Measurements from ENCODE around the gene FAM107B. TPM values are rescaled to one million over a fixed set of nuclear protein-coding genes. Genes with fewer than 3 reads are reported as not detected.

The FAM107B gene
- total RNA-seq, 2 donors from 2014 or later = 258 to 399 TPM

DNA sequence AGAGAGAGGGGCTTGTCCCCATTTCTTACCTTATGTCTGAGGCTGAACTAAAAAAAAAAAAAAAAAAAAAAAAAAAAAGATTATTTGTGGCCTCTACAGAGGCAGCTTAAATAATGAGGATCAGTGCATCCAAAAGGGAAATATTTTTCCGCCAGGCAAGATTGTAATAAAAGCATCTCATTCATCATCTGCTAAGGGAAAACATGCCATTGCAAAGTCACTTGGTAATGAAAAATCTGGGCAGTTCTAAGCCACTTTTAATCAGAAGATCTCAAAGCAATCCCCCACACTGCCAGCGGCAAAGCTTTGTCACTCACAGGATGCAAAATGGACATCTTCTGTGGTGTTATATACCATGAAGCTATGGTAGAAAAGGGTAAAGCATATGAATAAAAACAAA, 3.8 kb downstream of the FAM107B start:
- ATAC-seq (no peak), DNase-seq (no peak)
- Mint-ChIP-seq H3K4me1 (no peaks in the 10 kb centered on the region), H3K27me3 (peaks cover 17% of the 10 kb centered on the region), H3K36me3 (ENCODE audit: low read depth) (no peaks in the 10 kb centered on the region), H3K27ac (no peak overlapping the region), H3K4me3 (no peak overlapping the region)
- H3K9me3 ChIP-seq (ENCODE audit: control insufficient read depth, low read length, poor library complexity, severe bottlenecking) = no peaks in the 10 kb centered on the region

DNA sequence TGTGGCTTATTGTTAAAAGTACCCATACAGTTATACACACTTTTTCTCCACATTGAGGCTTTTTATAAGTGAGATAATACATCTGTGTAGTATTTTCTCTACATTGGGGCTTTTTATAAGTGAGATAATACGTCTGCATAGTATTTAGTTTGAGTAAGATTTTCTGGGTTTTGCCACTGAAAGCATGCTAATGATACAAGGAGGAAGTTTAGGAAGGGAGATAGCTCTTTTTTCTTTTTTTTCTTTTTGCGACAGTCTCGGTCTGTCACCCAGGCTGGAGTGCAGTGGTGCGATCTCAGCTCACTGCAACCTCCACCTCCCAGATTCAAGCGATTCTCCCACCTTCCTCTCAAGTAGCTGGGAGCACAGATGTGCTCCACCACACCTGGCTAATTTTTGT, 13.3 kb downstream of the FAM107B start:
- ATAC-seq = no peak
- H3K9me3 ChIP-seq (ENCODE audit: control insufficient read depth, low read length, poor library complexity, severe bottlenecking) = no peaks in the 10 kb centered on the region
- no peaks in the 10 kb centered on the region for H3K36me3 Mint-ChIP-seq (ENCODE audit: low read depth)
- H3K4me1 Mint-ChIP-seq = peaks cover 2% of the 10 kb centered on the region
- H3K27ac Mint-ChIP-seq = no peak overlapping the region
- H3K4me3 Mint-ChIP-seq = no peak overlapping the region
- no peak for DNase-seq
- H3K27me3 Mint-ChIP-seq = no peaks in the 10 kb centered on the region

DNA sequence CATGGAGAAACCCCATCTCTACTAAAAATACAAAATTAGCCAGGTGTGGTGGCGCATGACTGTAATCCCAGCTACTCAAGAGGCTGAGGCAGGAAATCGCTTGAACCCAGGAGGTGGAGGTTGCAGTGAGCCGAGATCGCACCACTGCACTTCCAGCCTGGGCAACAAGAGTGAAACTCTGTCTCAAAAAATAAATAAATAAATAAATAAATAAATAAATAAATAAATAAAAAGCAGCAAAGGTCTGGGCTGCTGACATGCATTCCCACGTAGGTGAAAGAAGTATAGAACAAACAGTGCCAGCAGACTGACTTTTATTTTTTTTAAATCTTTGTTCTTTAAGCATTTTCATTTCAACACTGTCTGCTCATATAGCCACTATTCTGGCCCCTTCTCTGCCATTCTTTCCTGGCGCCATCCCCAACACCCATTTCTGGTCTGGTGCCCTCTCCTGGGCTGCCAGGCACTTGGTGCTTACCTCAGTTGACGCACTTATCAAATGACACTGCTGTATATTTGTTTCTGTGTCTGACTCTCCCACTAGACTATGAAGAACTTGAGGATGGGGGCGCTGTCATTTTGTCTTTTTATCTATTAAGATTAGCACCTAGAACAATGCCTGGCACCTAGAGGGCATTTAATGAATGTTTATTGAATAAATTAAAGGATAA, 15.6 kb downstream of the FAM107B start:
- Mint-ChIP-seq H3K36me3 (ENCODE audit: low read depth) (no peaks in the 10 kb centered on the region), H3K27ac (no peak overlapping the region), H3K4me1 (peaks cover 2% of the 10 kb centered on the region), H3K4me3 (no peak overlapping the region), H3K27me3 (no peaks in the 10 kb centered on the region)
- no peaks in the 10 kb centered on the region for H3K9me3 ChIP-seq (ENCODE audit: control insufficient read depth, low read length, poor library complexity, severe bottlenecking)
- peak; percentile 66 for ATAC-seq
- no peak for DNase-seq

DNA sequence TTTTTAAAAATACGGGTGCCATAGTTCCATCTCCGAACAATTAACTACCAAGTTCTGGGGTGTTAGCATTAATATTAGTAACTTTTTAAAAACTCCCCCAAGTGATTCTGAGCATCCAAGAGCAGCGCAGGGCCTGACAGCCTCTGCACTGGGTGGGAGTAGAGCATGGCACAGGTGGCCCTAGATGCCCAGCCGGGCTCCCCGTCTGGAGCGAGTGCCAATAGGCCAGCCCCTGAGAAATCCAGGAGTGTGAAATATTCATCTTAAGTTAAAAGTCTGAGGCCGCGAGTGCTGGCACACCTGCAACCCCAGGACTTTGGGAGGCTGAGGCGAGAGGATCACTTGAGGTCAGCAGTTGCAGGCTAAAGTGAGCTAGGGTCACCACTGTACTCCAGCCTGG, 16.2 kb downstream of the FAM107B start:
- Mint-ChIP-seq H3K36me3 (ENCODE audit: low read depth) (no peaks in the 10 kb centered on the region), H3K4me1 (peaks cover 2% of the 10 kb centered on the region), H3K27me3 (no peaks in the 10 kb centered on the region), H3K27ac (no peak overlapping the region), H3K4me3 (no peak overlapping the region)
- DNase-seq (no peak), ATAC-seq (no peak)
- H3K9me3 ChIP-seq (ENCODE audit: control insufficient read depth, low read length, poor library complexity, severe bottlenecking) = no peaks in the 10 kb centered on the region

DNA sequence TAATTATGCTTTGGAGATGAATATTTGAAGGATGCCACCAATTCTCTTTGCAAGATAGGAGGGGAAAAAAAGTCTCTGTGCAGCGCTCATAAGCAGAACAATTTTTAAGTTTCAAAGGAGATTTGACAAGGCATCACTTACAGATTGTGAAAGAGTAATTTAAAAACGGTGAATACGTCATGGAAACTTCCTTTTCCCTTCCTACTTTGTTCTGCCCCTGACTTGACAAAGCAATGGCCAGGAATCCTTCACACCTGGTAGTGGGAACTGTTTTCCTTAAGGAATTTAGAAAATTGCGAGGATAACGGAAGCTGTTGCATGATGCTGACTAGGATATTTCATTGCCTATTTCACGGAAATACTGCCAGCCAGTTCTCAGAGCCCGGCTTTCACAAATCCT, 16.7 kb downstream of the FAM107B start:
- peaks cover 2% of the 10 kb centered on the region for H3K4me1 Mint-ChIP-seq
- ATAC-seq = no peak
- H3K9me3 ChIP-seq (ENCODE audit: control insufficient read depth, low read length, poor library complexity, severe bottlenecking) = no peaks in the 10 kb centered on the region
- no peaks in the 10 kb centered on the region for H3K36me3 Mint-ChIP-seq (ENCODE audit: low read depth)
- no peak overlapping the region for H3K27ac Mint-ChIP-seq
- DNase-seq = no peak
- H3K4me3 Mint-ChIP-seq = no peak overlapping the region
- H3K27me3 Mint-ChIP-seq = no peaks in the 10 kb centered on the region

DNA sequence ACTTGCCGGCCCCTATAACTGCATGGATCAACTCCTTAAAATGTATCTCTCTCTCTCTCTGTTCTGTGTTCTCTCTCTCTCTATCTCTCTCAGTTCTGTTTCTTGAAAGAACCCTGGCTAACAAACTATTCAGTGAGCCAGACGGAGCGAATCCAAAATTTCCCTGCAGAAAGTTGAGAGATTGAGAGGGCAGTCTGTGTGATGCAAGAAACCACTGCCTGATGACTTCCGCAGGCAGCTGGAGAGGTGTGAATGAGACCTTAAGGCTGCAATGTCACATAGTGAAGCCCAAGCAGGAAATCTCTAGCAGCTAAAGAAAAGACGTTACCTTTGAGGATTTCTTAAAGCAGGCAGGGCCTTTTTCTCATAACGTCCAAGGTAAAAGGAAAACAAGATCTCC, 17.3 kb downstream of the FAM107B start:
- ATAC-seq = no peak
- H3K4me3 Mint-ChIP-seq = no peak overlapping the region
- no peaks in the 10 kb centered on the region for H3K9me3 ChIP-seq (ENCODE audit: control insufficient read depth, low read length, poor library complexity, severe bottlenecking)
- H3K27ac Mint-ChIP-seq = no peak overlapping the region
- peaks cover 2% of the 10 kb centered on the region for H3K4me1 Mint-ChIP-seq
- H3K27me3 Mint-ChIP-seq = no peaks in the 10 kb centered on the region
- no peak for DNase-seq
- no peaks in the 10 kb centered on the region for H3K36me3 Mint-ChIP-seq (ENCODE audit: low read depth)

DNA sequence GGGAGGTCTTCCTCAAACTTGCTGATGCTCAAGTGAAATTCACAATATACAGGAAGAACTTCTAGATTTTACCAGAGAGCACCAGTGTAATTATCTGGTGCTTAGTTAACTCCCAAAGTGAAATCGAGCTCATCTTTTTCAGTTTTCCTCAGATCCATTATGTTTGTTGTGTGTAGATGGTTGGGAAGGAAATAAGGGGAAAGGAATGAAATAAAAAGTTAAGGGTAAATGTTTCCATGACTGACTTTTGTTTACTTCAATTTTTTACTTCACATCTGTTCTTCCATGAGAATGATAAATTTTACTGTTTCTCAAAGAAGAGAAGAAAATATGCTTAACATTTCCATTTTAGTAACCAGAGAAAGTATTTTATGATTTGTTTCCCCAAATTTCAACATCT, 21.3 kb downstream of the FAM107B start:
- ATAC-seq = no peak
- H3K36me3 Mint-ChIP-seq (ENCODE audit: low read depth) = no peaks in the 10 kb centered on the region
- no peak overlapping the region for H3K27ac Mint-ChIP-seq
- no peak overlapping the region for H3K4me3 Mint-ChIP-seq
- no peaks in the 10 kb centered on the region for H3K27me3 Mint-ChIP-seq
- no peaks in the 10 kb centered on the region for H3K4me1 Mint-ChIP-seq
- H3K9me3 ChIP-seq (ENCODE audit: control insufficient read depth, low read length, poor library complexity, severe bottlenecking) = no peaks in the 10 kb centered on the region
- no peak for DNase-seq

DNA sequence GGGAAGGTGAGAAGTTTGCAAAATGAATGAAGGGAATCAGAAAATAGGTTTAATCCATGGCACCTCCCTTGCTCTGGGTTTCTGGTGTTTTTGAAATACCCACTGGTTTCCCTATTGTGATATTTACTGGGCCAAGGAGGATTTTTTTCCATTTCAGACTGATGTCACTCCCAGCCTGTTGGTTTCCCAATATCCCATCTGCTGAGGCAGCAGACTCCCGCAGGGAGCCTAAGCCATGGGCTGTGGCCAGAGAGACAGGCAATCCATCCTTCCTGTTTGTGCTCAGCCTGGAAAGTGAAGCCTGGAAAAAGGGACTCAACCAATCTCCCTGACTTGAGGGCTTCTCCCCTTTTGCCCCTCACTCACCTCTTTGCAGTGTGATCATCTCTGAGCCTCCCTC, 22.8 kb downstream of the FAM107B start:
- Mint-ChIP-seq H3K27me3 (no peaks in the 10 kb centered on the region), H3K4me1 (no peaks in the 10 kb centered on the region), H3K4me3 (no peak overlapping the region), H3K36me3 (ENCODE audit: low read depth) (no peaks in the 10 kb centered on the region), H3K27ac (no peak overlapping the region)
- no peak for ATAC-seq
- no peak for DNase-seq
- no peaks in the 10 kb centered on the region for H3K9me3 ChIP-seq (ENCODE audit: control insufficient read depth, low read length, poor library complexity, severe bottlenecking)

DNA sequence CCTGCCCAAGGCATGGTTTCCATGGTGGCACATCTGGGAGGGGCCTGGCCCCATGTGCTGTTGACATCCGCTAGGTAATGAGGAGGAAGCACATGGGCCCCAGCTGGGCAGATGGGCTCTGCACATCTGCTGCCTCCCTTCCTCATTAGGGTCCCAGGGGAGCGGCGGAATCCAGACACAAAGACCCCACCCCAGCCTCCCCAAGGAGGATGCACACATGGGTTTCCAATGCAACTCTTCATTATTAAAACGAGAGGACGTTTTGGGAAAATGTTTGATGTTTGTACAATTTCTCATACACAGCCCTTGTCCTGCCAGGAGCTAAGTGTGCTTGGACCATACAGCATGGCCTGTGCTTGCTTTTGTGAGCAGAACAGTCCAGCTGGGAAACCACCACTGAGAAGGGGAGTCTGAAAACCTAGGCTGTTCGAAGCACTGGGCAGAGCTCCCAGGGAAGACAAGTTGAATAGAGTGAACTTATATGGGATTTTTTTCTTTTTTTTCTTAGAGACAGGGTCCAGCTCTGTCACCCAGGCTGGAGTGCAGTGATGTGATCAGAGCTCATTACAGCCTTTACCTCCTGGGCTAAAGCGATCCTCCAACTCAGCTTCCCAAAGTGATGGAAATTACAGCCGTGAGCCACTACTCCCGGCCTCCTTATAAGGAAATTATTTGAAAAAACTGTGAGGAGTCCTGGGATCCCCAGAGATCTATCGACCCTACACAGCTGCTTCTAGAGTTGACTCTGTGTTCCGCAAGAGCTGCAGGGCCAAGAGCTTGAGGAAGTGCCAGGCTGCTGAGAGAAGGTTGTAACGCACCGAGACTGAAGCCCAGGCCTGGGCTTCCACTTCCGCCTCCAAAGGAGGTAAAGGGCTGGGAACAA, 23.4 kb downstream of the FAM107B start:
- Mint-ChIP-seq H3K4me1 (no peaks in the 10 kb centered on the region), H3K36me3 (ENCODE audit: low read depth) (no peaks in the 10 kb centered on the region), H3K27ac (no peak overlapping the region), H3K27me3 (no peaks in the 10 kb centered on the region), H3K4me3 (no peak overlapping the region)
- DNase-seq = no peak
- peak; percentile 65 for ATAC-seq
- no peaks in the 10 kb centered on the region for H3K9me3 ChIP-seq (ENCODE audit: control insufficient read depth, low read length, poor library complexity, severe bottlenecking)

DNA sequence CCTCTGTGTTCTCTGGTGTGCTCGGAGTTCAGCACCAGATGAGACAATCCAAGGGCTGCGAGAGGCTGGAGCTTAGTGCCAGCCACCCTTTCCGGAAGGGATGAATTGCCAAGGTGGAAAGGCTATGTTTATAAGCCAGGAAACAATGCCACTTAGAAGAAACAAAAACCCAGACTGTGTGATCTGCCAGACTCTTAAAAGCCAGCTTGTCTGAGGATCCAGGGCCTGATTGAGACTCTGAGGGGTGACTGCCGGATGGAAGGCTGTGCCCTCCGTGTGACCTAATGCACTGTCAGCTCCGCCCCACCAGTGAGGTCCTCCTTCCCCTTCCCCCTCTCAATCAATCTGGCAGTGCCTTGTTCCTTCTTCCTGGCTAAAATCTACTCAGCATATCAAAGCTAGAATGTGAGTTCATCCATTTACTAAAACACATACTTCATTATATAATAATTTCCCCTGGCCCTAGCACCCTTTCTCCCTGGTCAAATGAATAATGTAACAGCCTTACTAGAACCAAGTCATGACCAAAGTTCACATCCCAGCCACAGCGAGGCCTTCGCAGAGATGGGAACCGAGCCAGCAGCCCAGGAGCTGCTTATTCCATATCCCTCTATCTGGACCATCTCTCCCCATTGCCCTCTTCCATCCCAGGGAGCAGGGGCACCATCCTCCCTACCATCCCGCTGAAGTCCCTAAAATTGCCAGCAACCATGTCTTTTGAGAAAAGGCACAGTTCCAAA, 25.5 kb downstream of the FAM107B start:
- H3K9me3 ChIP-seq (ENCODE audit: control insufficient read depth, low read length, poor library complexity, severe bottlenecking) = no peaks in the 10 kb centered on the region
- Mint-ChIP-seq H3K4me3 (no peak overlapping the region), H3K4me1 (no peaks in the 10 kb centered on the region), H3K36me3 (ENCODE audit: low read depth) (no peaks in the 10 kb centered on the region), H3K27ac (no peak overlapping the region), H3K27me3 (no peaks in the 10 kb centered on the region)
- DNase-seq (no peak), ATAC-seq (peak; percentile 55)

DNA sequence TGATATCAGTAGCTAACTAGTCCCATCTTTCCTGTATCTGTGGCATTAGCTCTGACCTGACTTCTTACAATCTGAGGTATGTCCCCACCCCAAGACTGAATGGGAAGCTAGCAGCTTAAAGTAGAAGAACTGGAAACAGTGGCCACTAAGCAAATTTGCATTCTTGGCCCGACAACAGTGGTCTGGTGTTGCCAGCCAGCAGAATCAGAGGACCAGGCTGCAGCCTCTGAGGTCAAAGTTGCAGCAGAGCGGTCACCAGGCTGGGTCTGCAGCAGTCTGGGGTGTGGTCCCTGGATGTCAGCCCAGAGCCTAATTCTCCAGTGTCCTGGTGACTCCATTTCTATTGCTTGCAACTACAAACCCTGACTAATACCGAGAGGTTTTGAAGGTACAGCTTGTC, 26.3 kb downstream of the FAM107B start:
- H3K36me3 Mint-ChIP-seq (ENCODE audit: low read depth) = no peaks in the 10 kb centered on the region
- H3K27ac Mint-ChIP-seq = no peak overlapping the region
- no peaks in the 10 kb centered on the region for H3K9me3 ChIP-seq (ENCODE audit: control insufficient read depth, low read length, poor library complexity, severe bottlenecking)
- no peak for ATAC-seq
- no peaks in the 10 kb centered on the region for H3K4me1 Mint-ChIP-seq
- no peaks in the 10 kb centered on the region for H3K27me3 Mint-ChIP-seq
- no peak for DNase-seq
- H3K4me3 Mint-ChIP-seq = no peak overlapping the region

DNA sequence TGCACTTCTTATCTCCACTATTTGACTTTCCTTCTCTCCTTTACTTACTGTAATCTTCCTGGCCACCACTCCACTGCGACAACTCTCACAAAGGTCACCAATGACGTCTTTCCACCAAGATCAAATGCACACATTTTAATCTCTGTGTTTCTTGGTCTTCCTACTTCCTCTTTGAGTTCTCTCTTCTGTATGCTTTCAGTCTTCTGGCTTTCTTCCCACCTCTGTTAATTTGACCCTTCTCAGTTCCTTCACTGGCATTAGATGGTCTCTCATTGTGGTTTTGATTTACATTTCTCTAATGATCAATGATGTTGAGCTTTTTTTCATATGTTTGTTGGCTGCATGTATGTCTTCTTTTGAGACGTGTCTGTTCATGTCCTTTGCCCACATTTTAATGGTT, 31.9 kb downstream of the FAM107B start:
- ATAC-seq (peak; percentile 44), DNase-seq (no peak)
- Mint-ChIP-seq H3K4me3 (no peak overlapping the region), H3K27me3 (no peaks in the 10 kb centered on the region), H3K4me1 (peaks cover under 1% of the 10 kb centered on the region), H3K36me3 (ENCODE audit: low read depth) (no peaks in the 10 kb centered on the region), H3K27ac (no peak overlapping the region)
- H3K9me3 ChIP-seq (ENCODE audit: control insufficient read depth, low read length, poor library complexity, severe bottlenecking) = no peaks in the 10 kb centered on the region

DNA sequence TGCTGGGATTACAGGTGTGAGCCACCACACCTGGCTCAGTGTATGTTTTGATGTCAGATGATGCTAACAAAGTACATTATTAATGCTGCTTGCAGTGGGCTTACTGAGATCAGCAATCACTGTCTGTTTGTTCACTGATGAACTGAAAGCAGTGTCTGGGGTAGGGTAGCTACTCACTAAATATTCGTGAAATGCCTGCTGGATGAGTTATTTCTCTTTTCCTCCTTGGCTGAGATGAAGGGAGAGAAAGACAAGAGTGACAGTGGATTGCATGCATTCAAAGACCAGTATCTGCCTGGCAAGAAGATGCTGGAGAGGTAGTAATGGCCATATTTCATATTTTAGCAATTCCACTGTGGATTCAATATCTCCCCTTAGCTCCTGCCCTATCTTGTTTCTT, 32.3 kb downstream of the FAM107B start:
- H3K9me3 ChIP-seq (ENCODE audit: control insufficient read depth, low read length, poor library complexity, severe bottlenecking) = no peaks in the 10 kb centered on the region
- H3K4me3 Mint-ChIP-seq = no peak overlapping the region
- H3K36me3 Mint-ChIP-seq (ENCODE audit: low read depth) = no peaks in the 10 kb centered on the region
- ATAC-seq (no peak), DNase-seq (no peak)
- H3K27ac Mint-ChIP-seq = no peak overlapping the region
- peaks cover 3% of the 10 kb centered on the region for H3K4me1 Mint-ChIP-seq
- no peaks in the 10 kb centered on the region for H3K27me3 Mint-ChIP-seq

Measured in T-helper 17 cell (primary cell).